K562 (cell line): Measurements from ENCODE around the gene EIF5A2. TPM values are rescaled to one million over a fixed set of nuclear protein-coding genes. Genes with fewer than 3 reads are reported as not detected.

Experiments
- FOXK2 ChIP-seq, 2 experiments: fragments of 450-650 bp; IDR thresholded peaks in 1 of 2; conservative IDR thresholded peaks in 1 of 2; 2 replicates each; pipeline ENCODE4 v1.6.1; 2016; ENCODE audit warnings: low read depth in 2 of 2, mild to moderate bottlenecking in 1 of 2
- GTF2F1 ChIP-seq: IDR thresholded peaks from 2 replicates; pipeline ENCODE4 v1.6.1; 2011; ENCODE audit warnings: low read depth, low read length, improper control_type of control experiment
- HMG20A ChIP-seq: fragments of 450-650 bp; formaldehyde crosslinking; conservative IDR thresholded peaks from 2 replicates; pipeline ENCODE4 v1.4.0; 2020; ENCODE audit warnings: mild to moderate bottlenecking, mixed read lengths
- HSF4 ChIP-seq: fragments of 250-450 bp; sonication (Bioruptor Pico); IDR thresholded peaks from 2 replicates; pipeline ENCODE4 v2.1.2; 2022; ENCODE audit warnings: mild to moderate bottlenecking, moderate library complexity, borderline replicate concordance
- ILF3 ChIP-seq: fragments of 450-650 bp; IDR thresholded peaks from 2 replicates; pipeline ENCODE4 v1.6.1; 2018; ENCODE audit warnings: antibody characterized with exemption, mild to moderate bottlenecking, moderate library complexity, borderline replicate concordance
- KLF6 ChIP-seq: fragments of 250-450 bp; sonication (Bioruptor Pico); IDR thresholded peaks from 2 replicates; pipeline ENCODE4 v1.4.0; 2020; ENCODE audit warnings: mild to moderate bottlenecking, moderate library complexity, borderline replicate concordance
- MCM3 ChIP-seq: fragments of 450-650 bp; IDR thresholded peaks from 2 replicates; pipeline ENCODE4 v1.6.1; 2016
- MXD1 ChIP-seq: fragments of 250-450 bp; sonication (Bioruptor Pico); IDR thresholded peaks from 2 replicates; pipeline ENCODE4 v1.8.0; 2021; ENCODE audit warnings: borderline replicate concordance, mild to moderate bottlenecking, moderate library complexity; ENCODE audit not compliant: poor library complexity, severe bottlenecking
- NCOA4 ChIP-seq: fragments of 450-650 bp; IDR thresholded peaks from 2 replicates; pipeline ENCODE4 v1.6.1; 2018; ENCODE audit warnings: mild to moderate bottlenecking; ENCODE audit not compliant: partially characterized antibody
- NFATC3 ChIP-seq: fragments of 450-650 bp; IDR thresholded peaks from 2 replicates; pipeline ENCODE4 v1.6.1; 2017; ENCODE audit warnings: mild to moderate bottlenecking
- PYGO2 ChIP-seq: fragments of 450-650 bp; IDR thresholded peaks from 2 replicates; pipeline ENCODE4 v1.6.1; 2016; ENCODE audit warnings: mild to moderate bottlenecking, missing genetic modification characterization, moderate library complexity, missing compliant biosample characterization
- TRIM25 ChIP-seq: fragments of 450-650 bp; IDR thresholded peaks from 2 replicates; pipeline ENCODE4 v1.7.0; 2016; ENCODE audit warnings: borderline replicate concordance
- ZNF445 ChIP-seq: fragments of 250-450 bp; sonication (Bioruptor Pico); IDR thresholded peaks from 2 replicates; pipeline ENCODE4 v1.4.0; 2020; ENCODE audit warnings: low read depth, mild to moderate bottlenecking, moderate library complexity
- ZNF639 ChIP-seq, 2 experiments: fragments of 200-800 bp in 1 of 2; sonication (Bioruptor generic) in 1 of 2; sonication (generic) in 1 of 2; formaldehyde crosslinking in 1 of 2; IDR thresholded peaks in 1 of 2; conservative IDR thresholded peaks in 1 of 2; 2 replicates each; pipeline versions ENCODE4 v1.5.0 to v1.6.1; 2016 to 2020; ENCODE audit warnings: missing compliant biosample characterization in 1 of 2, missing genetic modification characterization in 1 of 2, missing genetic modification reagents in 1 of 2
- polyA plus RNA-seq, 8 experiments: library from polyadenylated mRNA; depleted of rRNA in 4 of 8; stranded (reverse) in 5 of 8; unstranded in 3 of 8; fragments of >200 nt; fragmentation: Nextera tagmentation in 2 of 8; fragmentation: Illumina TruSeq in 1 of 8; extraction: Ambion mirVana in 2 of 8; extraction: Trizol in 1 of 8; gene quantifications; 2 replicates each; pipeline versions ENCODE4 v1.2.1 to v1.2.3, GENCODE V29; 2011 to 2014; ENCODE audit warnings: inconsistent platforms in 1 of 8, missing spikeins in 1 of 8
- total RNA-seq, 7 experiments: library from RNA; depleted of rRNA in 6 of 7; stranded (reverse); fragments of >200 nt in 6 of 7; fragmentation: Illumina TruSeq in 2 of 7; extraction: Trizol in 2 of 7; gene quantifications; 2 replicates each; pipeline versions ENCODE4 v1.2.1 to v1.2.3, GENCODE V29; 2011 to 2021; ENCODE audit warnings: low replicate concordance in 1 of 7
- TF ChIP-seq, protein P1 (sequence below): fragments of 250-450 bp; sonication (Bioruptor Pico); IDR thresholded peaks from 2 replicates; pipeline ENCODE4 v1.4.0; 2020; ENCODE audit warnings: mild to moderate bottlenecking, moderate library complexity, borderline replicate concordance
- TF ChIP-seq, protein P2 (sequence below): fragments of 250-450 bp; sonication (Bioruptor Pico); IDR thresholded peaks from 2 replicates; pipeline ENCODE4 v1.8.0; 2022; ENCODE audit warnings: inconsistent platforms, mild to moderate bottlenecking, moderate library complexity, borderline replicate concordance
- TF ChIP-seq, protein P3 (sequence below), 2 experiments: fragments of 250-450 bp in 1 of 2; fragments of 450-650 bp in 1 of 2; sonication (Bioruptor Pico) in 1 of 2; IDR thresholded peaks; 2 replicates each; pipeline versions ENCODE4 v1.6.1 to v1.8.0; 2016 to 2021; ENCODE audit warnings: mild to moderate bottlenecking in 2 of 2, moderate library complexity in 2 of 2, missing compliant biosample characterization in 1 of 2, missing genetic modification characterization in 1 of 2

EIF5A2 gene
- total and polyA plus RNA-seq, 9 of the 15 experiments (the other 6 are each of a cell fraction or from before 2014, with no cell fraction given), result 3.9 to 18.3 (median 15.9) TPM

GRCh38 chr3:170908235-170909116, at the start of gene EIF5A2 (continued):
- TF ChIP-seq NCOA4, result no peak
- TF ChIP-seq MXD1 (CRISPR knock-in tag), result no peak
- TF ChIP-seq TRIM25, result no peak
- TF ChIP-seq, protein P1, sequence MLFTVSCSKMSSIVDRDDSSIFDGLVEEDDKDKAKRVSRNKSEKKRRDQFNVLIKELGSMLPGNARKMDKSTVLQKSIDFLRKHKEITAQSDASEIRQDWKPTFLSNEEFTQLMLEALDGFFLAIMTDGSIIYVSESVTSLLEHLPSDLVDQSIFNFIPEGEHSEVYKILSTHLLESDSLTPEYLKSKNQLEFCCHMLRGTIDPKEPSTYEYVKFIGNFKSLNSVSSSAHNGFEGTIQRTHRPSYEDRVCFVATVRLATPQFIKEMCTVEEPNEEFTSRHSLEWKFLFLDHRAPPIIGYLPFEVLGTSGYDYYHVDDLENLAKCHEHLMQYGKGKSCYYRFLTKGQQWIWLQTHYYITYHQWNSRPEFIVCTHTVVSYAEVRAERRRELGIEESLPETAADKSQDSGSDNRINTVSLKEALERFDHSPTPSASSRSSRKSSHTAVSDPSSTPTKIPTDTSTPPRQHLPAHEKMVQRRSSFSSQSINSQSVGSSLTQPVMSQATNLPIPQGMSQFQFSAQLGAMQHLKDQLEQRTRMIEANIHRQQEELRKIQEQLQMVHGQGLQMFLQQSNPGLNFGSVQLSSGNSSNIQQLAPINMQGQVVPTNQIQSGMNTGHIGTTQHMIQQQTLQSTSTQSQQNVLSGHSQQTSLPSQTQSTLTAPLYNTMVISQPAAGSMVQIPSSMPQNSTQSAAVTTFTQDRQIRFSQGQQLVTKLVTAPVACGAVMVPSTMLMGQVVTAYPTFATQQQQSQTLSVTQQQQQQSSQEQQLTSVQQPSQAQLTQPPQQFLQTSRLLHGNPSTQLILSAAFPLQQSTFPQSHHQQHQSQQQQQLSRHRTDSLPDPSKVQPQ (CRISPR knock-in tag), result peak; percentile 98
- peak; percentile 47 to 64; a peak in 2 of 4 replicates for TF ChIP-seq FOXK2 (conservative IDR thresholded peaks at IDR 0.05 in 1 of 2, IDR thresholded peaks at IDR 0.05 in 1 of 2; ENCODE audit: low read depth in 2 of 2)
- TF ChIP-seq, protein P2, sequence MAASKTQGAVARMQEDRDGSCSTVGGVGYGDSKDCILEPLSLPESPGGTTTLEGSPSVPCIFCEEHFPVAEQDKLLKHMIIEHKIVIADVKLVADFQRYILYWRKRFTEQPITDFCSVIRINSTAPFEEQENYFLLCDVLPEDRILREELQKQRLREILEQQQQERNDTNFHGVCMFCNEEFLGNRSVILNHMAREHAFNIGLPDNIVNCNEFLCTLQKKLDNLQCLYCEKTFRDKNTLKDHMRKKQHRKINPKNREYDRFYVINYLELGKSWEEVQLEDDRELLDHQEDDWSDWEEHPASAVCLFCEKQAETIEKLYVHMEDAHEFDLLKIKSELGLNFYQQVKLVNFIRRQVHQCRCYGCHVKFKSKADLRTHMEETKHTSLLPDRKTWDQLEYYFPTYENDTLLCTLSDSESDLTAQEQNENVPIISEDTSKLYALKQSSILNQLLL, result no peak
- no peak for TF ChIP-seq PYGO2 (tag)
- no peak for TF ChIP-seq HSF4
- TF ChIP-seq, protein P3, sequence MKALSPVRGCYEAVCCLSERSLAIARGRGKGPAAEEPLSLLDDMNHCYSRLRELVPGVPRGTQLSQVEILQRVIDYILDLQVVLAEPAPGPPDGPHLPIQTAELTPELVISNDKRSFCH (CRISPR knock-in tag; IDR thresholded peaks at IDR 0.05), result no peak
- TF ChIP-seq, protein P3 (tag; IDR thresholded peaks at IDR 0.05), result peak; percentile 45; the same call in 1 of the 2 replicates
- no peak for TF ChIP-seq NFATC3
- no peak for TF ChIP-seq HMG20A (CRISPR knock-in tag)
- no peak for TF ChIP-seq MCM3
- TF ChIP-seq ZNF639 (CRISPR knock-in tag; conservative IDR thresholded peaks at IDR 0.05 in 1 of 2, IDR thresholded peaks at IDR 0.05 in 1 of 2), result no peak
- no peak for TF ChIP-seq GTF2F1
- no peak for TF ChIP-seq KLF6 (CRISPR knock-in tag)
- no peak for TF ChIP-seq ZNF445 (CRISPR knock-in tag)
- no peak for TF ChIP-seq ILF3
